GM13977 (cell line): ENCODE results near the gene TMEM200B.
A peak's percentile ranks its signal among the peaks of the same experiment; 100 is the strongest.

Experiments
- DNase-seq: peaks from one replicate; pipeline ENCODE4 v3.0.0; 2012; ENCODE audit warnings: low spot score
- in situ Hi-C: fragments of 300-500 bp; cut with MboI; formaldehyde crosslinking; loops from one replicate; pipeline ENCODE4 v1.12.0; 2022; ENCODE audit warnings: low sequenced_read_pairs, low pct_unique_long_range_greater_than_20kb, mixed read lengths, inconsistent platforms; ENCODE audit not compliant: unreplicated experiment
- TF ChIP-seq, protein P1 (sequence below): IDR thresholded peaks from 2 replicates; pipeline ENCODE4 v1.5.1; 2012; ENCODE audit warnings: mild to moderate bottlenecking, control low read depth; ENCODE audit not compliant: insufficient read depth; ENCODE audit errors: extremely low read depth, missing control alignments

The TMEM200B gene

DNA sequence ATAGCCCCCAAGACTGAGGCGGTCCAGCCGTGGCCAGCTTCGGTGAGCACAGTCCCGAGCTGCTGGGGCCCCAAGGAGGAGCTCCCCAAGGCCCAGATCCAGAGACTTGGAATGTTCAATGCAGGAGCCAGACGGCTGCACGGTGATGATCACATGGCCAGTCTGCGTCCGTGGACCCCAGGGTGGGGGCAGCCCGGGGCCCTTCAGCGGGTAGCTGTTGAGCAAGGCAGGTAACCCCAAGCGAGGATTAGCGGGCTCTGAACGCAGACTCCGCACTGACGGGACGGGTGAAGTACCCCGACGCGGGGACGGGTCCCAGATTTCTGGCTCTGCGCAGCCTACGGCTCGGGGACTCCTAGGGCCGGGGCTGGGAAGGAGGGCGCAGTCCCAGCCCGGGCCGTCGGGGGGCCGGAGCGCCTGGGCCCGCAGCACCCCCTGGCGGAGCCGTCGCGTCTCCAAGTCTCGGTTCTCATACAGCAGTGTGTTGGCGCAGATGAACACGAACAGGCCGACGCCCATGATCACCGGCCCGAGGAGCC lies 2.7 kb downstream of the TMEM200B start:
- TF ChIP-seq, protein P1, sequence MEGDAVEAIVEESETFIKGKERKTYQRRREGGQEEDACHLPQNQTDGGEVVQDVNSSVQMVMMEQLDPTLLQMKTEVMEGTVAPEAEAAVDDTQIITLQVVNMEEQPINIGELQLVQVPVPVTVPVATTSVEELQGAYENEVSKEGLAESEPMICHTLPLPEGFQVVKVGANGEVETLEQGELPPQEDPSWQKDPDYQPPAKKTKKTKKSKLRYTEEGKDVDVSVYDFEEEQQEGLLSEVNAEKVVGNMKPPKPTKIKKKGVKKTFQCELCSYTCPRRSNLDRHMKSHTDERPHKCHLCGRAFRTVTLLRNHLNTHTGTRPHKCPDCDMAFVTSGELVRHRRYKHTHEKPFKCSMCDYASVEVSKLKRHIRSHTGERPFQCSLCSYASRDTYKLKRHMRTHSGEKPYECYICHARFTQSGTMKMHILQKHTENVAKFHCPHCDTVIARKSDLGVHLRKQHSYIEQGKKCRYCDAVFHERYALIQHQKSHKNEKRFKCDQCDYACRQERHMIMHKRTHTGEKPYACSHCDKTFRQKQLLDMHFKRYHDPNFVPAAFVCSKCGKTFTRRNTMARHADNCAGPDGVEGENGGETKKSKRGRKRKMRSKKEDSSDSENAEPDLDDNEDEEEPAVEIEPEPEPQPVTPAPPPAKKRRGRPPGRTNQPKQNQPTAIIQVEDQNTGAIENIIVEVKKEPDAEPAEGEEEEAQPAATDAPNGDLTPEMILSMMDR, result peak; percentile 71
- in situ Hi-C loops, result no loop called here
- DNase-seq, result peak; percentile 88

DNA sequence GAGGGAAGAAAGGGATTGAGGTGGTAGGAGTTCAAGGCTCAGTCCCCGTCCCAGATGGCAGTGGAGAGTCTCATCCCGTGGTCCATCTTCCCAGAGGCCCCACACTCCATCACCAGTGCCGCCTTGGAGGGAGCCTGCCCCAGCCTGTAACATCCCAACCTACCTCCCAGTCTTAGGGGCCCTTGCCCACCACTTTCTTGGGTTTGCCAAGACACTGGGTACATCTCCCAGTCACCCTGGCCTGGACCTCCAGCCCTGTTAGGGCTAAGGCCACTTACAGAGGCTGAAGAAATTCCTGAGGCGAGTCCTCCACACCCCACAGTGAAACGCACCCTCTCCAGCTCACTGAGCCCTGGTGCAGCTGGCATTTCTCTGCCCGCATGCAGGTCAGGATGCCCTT lies 3.3 kb downstream of the TMEM200B start:
- in situ Hi-C loops, result no loop called here
- DNase-seq, result no peak
- TF ChIP-seq, protein P1, result no peak

DNA sequence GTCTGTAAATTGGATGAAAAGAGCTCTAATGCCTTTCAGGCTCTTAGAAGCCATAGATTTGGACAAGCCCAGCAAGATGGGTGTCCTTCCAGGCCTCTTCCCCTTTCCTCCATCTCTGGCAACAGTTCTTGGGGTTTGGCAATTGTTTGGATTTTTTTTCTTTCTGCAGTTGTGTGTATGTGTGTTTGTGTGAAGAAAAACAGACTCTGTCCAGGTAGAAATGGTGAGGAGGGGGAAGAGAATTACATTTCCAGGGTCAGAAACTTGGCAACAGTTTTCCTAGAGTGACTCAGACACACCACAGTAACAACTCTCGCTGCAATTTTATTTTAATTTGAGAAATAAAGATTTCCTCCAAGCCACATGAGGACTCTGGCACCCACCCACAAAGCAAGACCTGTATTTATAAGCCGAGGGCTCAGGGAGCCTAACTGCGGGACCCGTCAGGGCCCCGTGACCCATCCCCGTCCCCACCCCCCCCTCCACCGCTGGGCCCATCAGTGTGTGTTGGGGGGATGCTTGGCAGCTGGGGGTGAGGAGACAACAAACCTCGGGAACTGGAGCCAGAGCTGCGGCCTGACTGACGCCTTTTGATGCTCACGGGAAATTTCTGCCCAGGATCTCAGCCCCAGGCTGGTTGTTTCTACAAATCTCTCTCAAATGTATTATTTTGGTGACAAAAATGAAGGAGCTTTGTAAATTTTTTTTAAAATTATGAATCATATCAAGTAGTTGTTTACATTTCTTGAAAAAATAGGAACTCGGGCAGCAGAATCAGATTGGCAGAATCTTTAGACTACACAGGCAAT lies 4.4 kb downstream of the TMEM200B start:
- no peak for DNase-seq
- TF ChIP-seq, protein P1, result no peak
- in situ Hi-C loops, result no loop called here

DNA sequence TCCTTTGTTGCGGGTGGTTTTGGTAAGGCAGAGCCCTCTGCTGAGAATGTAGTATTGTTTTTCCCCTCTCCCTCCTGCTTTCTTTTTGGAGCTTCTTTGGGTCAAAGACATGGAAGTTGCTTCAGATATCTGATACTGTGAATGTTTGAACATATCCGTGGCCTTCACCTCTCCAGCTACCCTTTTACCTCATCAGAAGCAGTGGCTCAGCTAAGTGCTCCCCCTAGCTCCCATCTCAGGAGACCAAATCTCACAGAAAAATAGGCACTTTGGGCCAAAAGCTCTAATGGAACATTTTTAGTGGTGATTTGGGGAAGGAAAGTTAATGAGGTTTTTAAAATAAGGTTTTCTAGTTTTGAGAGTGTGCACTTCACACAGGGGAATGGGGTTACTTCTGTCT lies 6.3 kb downstream of the TMEM200B start:
- no peak for DNase-seq
- in situ Hi-C loops, result no loop called here
- TF ChIP-seq, protein P1, result no peak

DNA sequence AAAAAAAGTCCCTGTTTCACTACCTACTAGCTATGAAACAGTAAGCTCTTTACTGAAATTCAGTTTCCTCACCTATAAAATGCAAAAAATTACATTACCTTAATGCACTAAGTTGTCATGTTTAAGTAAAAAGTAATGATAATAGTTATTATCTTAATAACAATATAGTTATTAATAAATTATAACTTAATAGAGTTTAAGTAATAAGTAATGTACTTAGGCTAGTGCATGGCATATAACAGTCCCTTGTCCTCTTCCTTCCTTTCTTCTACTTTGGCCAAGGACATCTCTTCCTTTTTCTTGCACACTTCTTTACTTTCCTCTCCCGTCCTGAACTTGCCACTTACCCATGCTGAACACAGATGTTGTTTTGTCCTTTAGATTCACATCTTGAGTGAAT lies 9.0 kb downstream of the TMEM200B start:
- TF ChIP-seq, protein P1, result no peak
- no peak for DNase-seq
- in situ Hi-C loops, result no loop called here

DNA sequence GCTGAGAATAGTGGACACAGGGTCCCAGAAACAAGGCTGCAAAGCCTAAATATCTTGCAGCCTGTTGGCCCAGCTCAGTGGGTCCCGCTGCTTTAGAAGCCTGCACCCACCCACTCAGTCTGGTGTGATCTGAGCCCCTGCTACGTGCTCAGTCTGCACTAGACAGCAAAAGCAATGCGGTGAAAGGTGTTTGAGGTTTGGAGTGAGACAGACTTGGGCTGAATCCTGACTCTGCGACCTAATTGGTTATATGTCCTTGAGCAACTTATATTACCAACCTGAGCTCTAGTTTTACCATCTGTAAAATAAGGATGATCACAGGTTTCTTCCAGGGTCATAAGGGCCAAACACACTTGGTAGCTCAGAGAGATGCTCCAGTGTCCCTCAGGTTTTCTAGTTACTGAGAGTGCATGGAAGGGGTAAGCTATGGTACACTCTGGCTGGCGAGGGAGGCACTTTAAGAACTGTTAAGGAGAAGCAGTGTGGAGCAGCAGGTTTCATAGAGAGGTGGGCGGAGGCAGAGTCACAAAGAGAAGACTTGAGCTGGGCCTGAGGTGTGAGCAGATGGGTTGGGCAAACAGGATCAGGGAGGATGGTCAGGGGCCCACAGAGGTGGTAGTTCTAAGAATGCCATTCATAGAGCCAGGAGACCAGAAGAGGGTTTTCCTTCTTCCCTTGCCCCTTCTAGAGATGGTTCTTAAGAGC lies 10.1 kb downstream of the TMEM200B start:
- in situ Hi-C loops, result no loop called here
- no peak for DNase-seq
- TF ChIP-seq, protein P1, result no peak
